A549 (cell line): Measurements from ENCODE around the gene NUAK1.

ENCODE experiments used
- CEBPB ChIP-seq, 2 experiments: fragments of >200 bp in 1 of 2; sonication (Bioruptor Twin) in 1 of 2; formaldehyde crosslinking in 1 of 2; IDR thresholded peaks; 2 replicates each; pipeline ENCODE4 v1.6.1; 2012 to 2016
- CTCF ChIP-seq: fragments of >200 bp; sonication (Bioruptor Twin); formaldehyde crosslinking; IDR thresholded peaks from 3 replicates; pipeline ENCODE4 v1.5.1; 2016
- MAX ChIP-seq: IDR thresholded peaks from 2 replicates; pipeline ENCODE4 v1.6.1; 2012

- TF ChIP-seq CTCF, result no peak
- TF ChIP-seq MAX, result no peak; the same call in 1 of the 2 replicates
- TF ChIP-seq CEBPB (IDR thresholded peaks at IDR 0.05), result no peak
Observed at GRCh38 chr12:106107566-106107965, 31.2 kb downstream of the NUAK1 start.
